ENCODE data around the gene NUS1.

Gene NUS1

GRCh38 chr6:117674991-117675657 is at the start of gene NUS1:
Gene NUS1, plus strand, starts transcription at chr6:117675469. Its CDS starts 202 bp downstream, at chr6:117675671.
- TF ChIP-seq GATA3 (IDR thresholded peaks at IDR 0.05; ENCODE audit: low read depth, low read length) (no peak), GATA2 (IDR thresholded peaks at IDR 0.05; ENCODE audit: low read depth, low read length) (no peak)

- TF ChIP-seq GATA3 (IDR thresholded peaks at IDR 0.05; ENCODE audit: low read depth, low read length) (no peak), GATA2 (IDR thresholded peaks at IDR 0.05; ENCODE audit: low read depth, low read length) (no peak)
These were observed 47.7 kb upstream of the NUS1 start for GRCh38 chr6:117627533-117627932.

GRCh38 chr6:117629119-117629660 is 46.1 kb upstream of the NUS1 start:
- TF ChIP-seq GATA2 (IDR thresholded peaks at IDR 0.05; ENCODE audit: low read depth, low read length) (no peak), GATA3 (IDR thresholded peaks at IDR 0.05; ENCODE audit: low read depth, low read length) (no peak)

GRCh38 chr6:117637770-117638169 is 37.5 kb upstream of the NUS1 start:
- TF ChIP-seq GATA3 (IDR thresholded peaks at IDR 0.05; ENCODE audit: low read depth, low read length) = no peak
- no peak for TF ChIP-seq GATA2 (IDR thresholded peaks at IDR 0.05; ENCODE audit: low read depth, low read length)

- no peak for TF ChIP-seq GATA2 (IDR thresholded peaks at IDR 0.05; ENCODE audit: low read depth, low read length)
- no peak for TF ChIP-seq GATA3 (IDR thresholded peaks at IDR 0.05; ENCODE audit: low read depth, low read length)
These were observed 32.3 kb upstream of the NUS1 start for GRCh38 chr6:117642976-117643375.

DNA sequence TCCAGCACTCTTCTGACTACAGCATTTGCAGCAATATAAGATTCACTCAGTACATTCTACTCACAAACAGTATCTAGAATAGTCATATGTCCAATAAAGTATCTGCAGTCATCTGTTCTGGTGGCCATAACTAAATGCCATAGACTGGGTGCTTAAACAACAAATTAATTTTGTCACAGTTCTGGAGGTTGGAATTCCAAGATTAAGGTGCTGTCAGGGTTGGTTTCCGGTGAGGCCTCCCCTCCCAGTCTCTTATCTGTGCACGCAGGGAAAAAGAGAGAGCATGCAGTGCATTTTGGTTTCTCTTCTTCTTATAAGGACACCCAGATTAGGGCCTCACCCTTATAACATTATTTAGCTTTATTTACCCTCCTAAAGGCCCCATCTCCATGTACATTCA is 21.3 kb upstream of the NUS1 start:
- no peak for TF ChIP-seq GATA2 (IDR thresholded peaks at IDR 0.05; ENCODE audit: low read depth, low read length)
- no peak for TF ChIP-seq GATA3 (IDR thresholded peaks at IDR 0.05; ENCODE audit: low read depth, low read length)

- no peak for TF ChIP-seq GATA3 (IDR thresholded peaks at IDR 0.05; ENCODE audit: low read depth, low read length)
- TF ChIP-seq GATA2 (IDR thresholded peaks at IDR 0.05; ENCODE audit: low read depth, low read length) = no peak
These were observed 19.9 kb upstream of the NUS1 start for GRCh38 chr6:117655380-117655779.

DNA sequence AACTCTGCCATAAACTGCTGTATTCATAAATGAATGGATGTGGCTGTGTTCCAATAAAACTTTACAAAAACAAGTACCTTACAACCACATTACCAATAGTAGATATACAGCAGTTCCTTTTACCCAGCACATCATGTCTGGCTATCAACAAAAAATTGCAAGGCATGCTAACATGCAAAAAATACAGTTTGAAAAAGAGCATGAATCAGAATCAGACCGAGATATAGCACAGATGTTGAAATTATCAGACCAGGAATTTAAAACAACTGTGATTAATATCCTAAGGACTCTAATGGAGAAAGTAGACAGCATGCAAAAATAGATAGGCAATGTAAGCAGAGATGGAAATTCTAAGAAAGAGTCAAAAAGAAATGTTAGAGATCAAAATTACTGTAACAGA is 8.4 kb upstream of the NUS1 start:
- TF ChIP-seq GATA2 (IDR thresholded peaks at IDR 0.05; ENCODE audit: low read depth, low read length) (no peak), GATA3 (IDR thresholded peaks at IDR 0.05; ENCODE audit: low read depth, low read length) (no peak)

GRCh38 chr6:117668736-117669135 is 6.5 kb upstream of the NUS1 start:
- no peak for TF ChIP-seq GATA3 (IDR thresholded peaks at IDR 0.05; ENCODE audit: low read depth, low read length)
- no peak for TF ChIP-seq GATA2 (IDR thresholded peaks at IDR 0.05; ENCODE audit: low read depth, low read length)

GRCh38 chr6:117674503-117674902 is 766 bp upstream of the NUS1 start:
- TF ChIP-seq GATA3 (IDR thresholded peaks at IDR 0.05; ENCODE audit: low read depth, low read length) (no peak), GATA2 (IDR thresholded peaks at IDR 0.05; ENCODE audit: low read depth, low read length) (no peak)

DNA sequence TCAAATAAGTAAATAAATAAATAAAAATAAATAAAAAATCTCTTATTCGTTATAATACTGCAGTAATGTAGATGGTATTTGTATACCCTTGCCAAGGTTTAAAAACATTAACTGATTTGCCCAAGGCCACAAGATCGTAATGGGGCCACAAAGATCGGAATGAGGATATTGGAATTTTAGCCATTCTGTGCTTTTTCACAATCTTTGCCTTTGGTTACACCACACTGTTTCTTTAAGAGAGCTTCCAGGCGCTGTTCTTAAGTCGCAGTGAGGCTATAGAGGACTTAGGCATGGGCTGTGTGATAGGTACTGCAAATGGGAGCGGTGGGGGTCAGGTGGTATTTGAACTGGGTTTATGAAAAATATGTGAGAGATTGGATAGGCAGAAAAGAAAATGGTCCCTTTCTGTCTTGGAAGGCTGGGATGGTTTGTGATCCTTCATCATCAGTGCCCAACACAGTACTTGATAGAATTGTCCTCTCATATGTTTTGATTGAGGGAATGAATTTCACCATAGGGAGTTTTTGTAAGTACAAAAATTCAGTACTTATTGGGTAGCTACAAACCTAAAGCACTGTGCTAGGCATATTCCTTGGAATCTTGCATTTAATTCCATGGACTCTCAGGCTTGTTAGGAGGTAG is 1.4 kb downstream of the NUS1 start:
- TF ChIP-seq GATA3 (IDR thresholded peaks at IDR 0.05; ENCODE audit: low read depth, low read length) (no peak), GATA2 (IDR thresholded peaks at IDR 0.05; ENCODE audit: low read depth, low read length) (no peak)

DNA sequence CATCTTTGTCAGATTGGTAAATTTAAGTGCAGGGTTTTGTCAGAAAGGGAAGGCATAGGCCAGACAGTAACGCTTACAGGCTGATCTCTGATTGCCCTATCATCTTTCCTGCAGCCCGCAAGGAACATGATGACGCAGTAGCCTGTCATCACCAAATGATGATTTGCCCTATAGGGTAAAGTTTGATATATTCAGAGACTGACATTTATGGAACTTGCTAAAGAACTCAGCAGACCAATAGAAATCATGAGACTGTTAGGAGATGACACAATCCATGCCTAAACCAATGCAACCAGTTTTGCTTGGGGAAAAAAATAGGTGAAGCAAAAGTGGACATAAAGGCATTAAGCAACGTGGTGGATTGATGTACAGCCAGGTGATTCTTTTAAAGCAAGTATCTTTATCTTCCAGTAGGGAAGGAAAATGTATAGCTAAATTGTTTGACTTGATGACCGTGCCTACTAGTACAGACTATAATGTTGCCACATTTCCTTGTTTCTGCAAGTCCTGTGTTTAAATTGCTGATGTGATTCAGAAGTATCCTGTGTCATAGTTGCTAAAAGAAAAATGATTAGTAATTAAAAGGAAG is 2.4 kb downstream of the NUS1 start:
- TF ChIP-seq GATA2 (IDR thresholded peaks at IDR 0.05; ENCODE audit: low read depth, low read length) = no peak
- no peak for TF ChIP-seq GATA3 (IDR thresholded peaks at IDR 0.05; ENCODE audit: low read depth, low read length)

DNA sequence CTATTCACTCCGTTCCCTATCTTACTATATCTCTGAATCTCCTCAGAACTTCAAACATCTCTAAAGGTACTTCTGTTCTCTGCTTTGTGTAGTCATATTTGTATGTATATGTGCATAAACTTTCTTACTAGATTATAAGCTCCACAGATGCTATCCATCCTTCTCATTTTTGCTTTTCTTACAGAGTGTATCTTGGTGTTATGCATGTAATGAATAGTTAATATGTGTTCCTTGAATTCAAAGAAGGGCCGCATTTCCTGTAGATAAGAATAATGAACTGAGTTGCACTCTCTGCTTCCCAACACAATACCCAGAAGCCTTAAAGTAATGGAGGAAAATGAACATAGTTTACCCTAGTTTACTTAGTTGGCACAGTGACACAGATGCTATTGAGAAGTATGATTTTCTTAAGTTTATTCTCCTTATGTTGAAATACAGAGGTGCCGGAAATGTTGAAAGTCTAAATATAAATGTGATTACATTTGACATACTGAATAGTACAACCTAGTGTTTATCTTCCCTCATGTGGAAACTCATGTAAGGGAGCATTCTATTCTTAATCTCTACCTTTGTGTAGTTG is 6.0 kb downstream of the NUS1 start:
- TF ChIP-seq GATA2 (IDR thresholded peaks at IDR 0.05; ENCODE audit: low read depth, low read length) = no peak

GRCh38 chr6:117684749-117685148 is 9.5 kb downstream of the NUS1 start:
- TF ChIP-seq GATA3 (IDR thresholded peaks at IDR 0.05; ENCODE audit: low read depth, low read length) = no peak
- TF ChIP-seq GATA2 (IDR thresholded peaks at IDR 0.05; ENCODE audit: low read depth, low read length) = no peak
